KMS-11 (cell line): ENCODE measurements around the gene ATG9A.

Experiments used
- H2AFZ ChIP-seq: fragments of 200-600 bp; sonication (generic); 2 replicates; pipeline ENCODE4 v1.6.1; 2016; ENCODE audit warnings: antibody characterized with exemption, mixed run types, low read depth
- H3K27ac ChIP-seq: fragments of 200-600 bp; sonication (generic); 2 replicates; pipeline ENCODE4 v1.6.1; 2016; ENCODE audit warnings: mild to moderate bottlenecking, mixed run types
- H3K27me3 ChIP-seq: fragments of 200-600 bp; sonication (generic); 2 replicates; pipeline ENCODE4 v1.6.1; 2017; ENCODE audit warnings: mild to moderate bottlenecking, low read depth, mixed run types, moderate library complexity; ENCODE audit not compliant: insufficient read depth
- H3K36me3 ChIP-seq: fragments of 200-600 bp; sonication (generic); 2 replicates; pipeline ENCODE4 v1.6.1; 2017; ENCODE audit warnings: mild to moderate bottlenecking, mixed run types; ENCODE audit not compliant: insufficient read depth
- H3K4me1 ChIP-seq: fragments of 200-600 bp; sonication (generic); 2 replicates; pipeline ENCODE4 v1.6.1; 2016; ENCODE audit warnings: mild to moderate bottlenecking, low read depth, mixed run types; ENCODE audit not compliant: poor library complexity, severe bottlenecking
- H3K4me2 ChIP-seq: fragments of 200-600 bp; sonication (generic); 2 replicates; pipeline ENCODE4 v1.7.0; 2016; ENCODE audit warnings: mild to moderate bottlenecking, mixed run types
- H3K4me3 ChIP-seq: fragments of 200-600 bp; sonication (generic); IDR thresholded peaks from 2 replicates; pipeline ENCODE4 v1.6.1; 2017; ENCODE audit warnings: low read depth, low read length, mixed read lengths; ENCODE audit not compliant: insufficient read depth
- H3K79me2 ChIP-seq: fragments of 200-600 bp; sonication (generic); 2 replicates; pipeline ENCODE4 v1.6.1; 2016; ENCODE audit warnings: low read depth, mixed run types; ENCODE audit not compliant: insufficient read depth
- H3K9ac ChIP-seq: fragments of 200-600 bp; sonication (generic); 2 replicates; pipeline ENCODE4 v1.6.1; 2016; ENCODE audit warnings: mild to moderate bottlenecking, mixed run types
- H4K20me1 ChIP-seq: fragments of 200-600 bp; sonication (generic); 2 replicates; pipeline ENCODE4 v1.6.1; 2016; ENCODE audit warnings: mild to moderate bottlenecking, mixed run types; ENCODE audit not compliant: insufficient read depth
- CTCF ChIP-seq: fragments of 200-600 bp; sonication (generic); conservative IDR thresholded peaks from 2 replicates; pipeline ENCODE4 v1.6.1; 2017; ENCODE audit warnings: low read depth, mild to moderate bottlenecking, antibody characterized with exemption, low read length, moderate library complexity, mixed read lengths

Gene ATG9A

GRCh38 chr2:219250049-219250781 is 20.8 kb upstream of the ATG9A start:
- Histone ChIP-seq H3K9ac (no peak overlapping the region), H3K27ac (peak overlapping the region; percentile 19; the same call in 1 of the 2 replicates), H3K79me2 (peaks cover 6% of the 10 kb centered on the region; the same call in 1 of the 2 replicates), H3K27me3 (peaks cover 10% of the 10 kb centered on the region; the same call in 1 of the 2 replicates), H4K20me1 (no peaks in the 10 kb centered on the region), H3K36me3 (no peaks in the 10 kb centered on the region), H3K4me2 (peak overlapping the region; percentile 21; the same call in 1 of the 2 replicates), H3K4me3 (no peak overlapping the region), H2AFZ (no peak overlapping the region), H3K4me1 (peaks cover 30% of the 10 kb centered on the region)
- no peak for TF ChIP-seq CTCF

- Histone ChIP-seq H4K20me1 (no peaks in the 10 kb centered on the region), H3K4me2 (peak overlapping the region; percentile 21; the same call in 1 of the 2 replicates), H3K4me1 (peaks cover 26% of the 10 kb centered on the region), H3K9ac (no peak overlapping the region), H3K27me3 (0 out of 2 replicates have a peak, but pooled peaks cover 2% of the 10 kb centered on the region), H3K79me2 (peaks cover 6% of the 10 kb centered on the region; the same call in 1 of the 2 replicates), H3K36me3 (no peaks in the 10 kb centered on the region), H3K4me3 (no peak overlapping the region), H3K27ac (peak overlapping the region; percentile 19; the same call in 1 of the 2 replicates), H2AFZ (no peak overlapping the region)
- no peak for TF ChIP-seq CTCF
Observed at GRCh38 chr2:219249203-219249980, 20.0 kb upstream of the ATG9A start.

GRCh38 chr2:219248845-219249202 is 19.4 kb upstream of the ATG9A start:
- Histone ChIP-seq H3K4me3 (no peak overlapping the region), H3K36me3 (no peaks in the 10 kb centered on the region)
- TF ChIP-seq CTCF = no peak

GRCh38 chr2:219247678-219248642 is 18.5 kb upstream of the ATG9A start:
- Histone ChIP-seq H3K27ac (no peak overlapping the region), H3K36me3 (no peaks in the 10 kb centered on the region)

More at GRCh38 chr2:219248845-219249202, 19.4 kb upstream of the ATG9A start:
- Histone ChIP-seq H3K27ac (peak overlapping the region; percentile 19; the same call in 1 of the 2 replicates), H3K27me3 (no peaks in the 10 kb centered on the region), H4K20me1 (no peaks in the 10 kb centered on the region), H3K9ac (no peak overlapping the region), H3K4me2 (peak overlapping the region; percentile 21; the same call in 1 of the 2 replicates), H2AFZ (no peak overlapping the region), H3K4me1 (peaks cover 29% of the 10 kb centered on the region), H3K79me2 (peaks cover 6% of the 10 kb centered on the region; the same call in 1 of the 2 replicates)

More at GRCh38 chr2:219247678-219248642, 18.5 kb upstream of the ATG9A start:
- Histone ChIP-seq H2AFZ (no peak overlapping the region), H3K4me1 (peaks cover 29% of the 10 kb centered on the region), H4K20me1 (no peaks in the 10 kb centered on the region), H3K27me3 (no peaks in the 10 kb centered on the region), H3K79me2 (peaks cover 6% of the 10 kb centered on the region; the same call in 1 of the 2 replicates), H3K4me2 (no peak overlapping the region), H3K4me3 (no peak overlapping the region), H3K9ac (no peak overlapping the region)
- no peak for TF ChIP-seq CTCF
